ENCODE results near the gene CACHD1. TPM values are rescaled to one million over a fixed set of nuclear protein-coding genes. Genes with fewer than 3 reads are reported as not detected.

CACHD1 gene
- total RNA-seq, 1 donor from 2014 or later, result 0.13 TPM

- intact Hi-C loops (cut with micrococcal nuclease), result no loop called here
- Mint-ChIP-seq H3K36me3 (ENCODE audit: low read depth) (no peaks in the 10 kb centered on the region), H3K9me3 (no peaks in the 10 kb centered on the region), H3K4me1 (ENCODE audit: low read depth) (no peaks in the 10 kb centered on the region), H3K4me3 (no peak overlapping the region), H3K27ac (no peak overlapping the region), H3K27me3 (ENCODE audit: insufficient read depth) (peaks cover 52% of the 10 kb centered on the region)
- no peak for DNase-seq (ENCODE audit: low spot score)
These were observed 86.0 kb downstream of the CACHD1 start for GRCh38 chr1:64555947-64556346.

DNA sequence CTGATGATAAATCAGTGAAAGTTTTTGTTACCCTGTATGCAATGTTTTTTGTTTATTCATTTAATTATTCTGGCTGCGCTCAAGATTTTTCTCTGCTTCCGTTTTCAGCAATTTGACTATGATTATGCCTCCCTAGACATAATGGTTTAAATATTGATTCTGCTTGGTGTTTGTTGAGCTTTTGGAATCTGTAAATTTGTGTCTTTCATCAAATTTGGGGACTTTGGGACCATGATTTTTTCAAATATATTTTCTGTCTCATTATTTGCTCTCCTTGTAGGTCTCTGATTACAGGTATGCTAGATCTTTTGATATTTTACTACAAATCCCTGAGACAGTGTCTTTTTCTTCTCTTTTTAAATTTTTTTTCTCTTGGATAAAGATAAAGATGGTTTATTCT is 92.1 kb downstream of the CACHD1 start:
- Mint-ChIP-seq H3K9me3 (no peaks in the 10 kb centered on the region), H3K36me3 (ENCODE audit: low read depth) (no peaks in the 10 kb centered on the region)

DNA sequence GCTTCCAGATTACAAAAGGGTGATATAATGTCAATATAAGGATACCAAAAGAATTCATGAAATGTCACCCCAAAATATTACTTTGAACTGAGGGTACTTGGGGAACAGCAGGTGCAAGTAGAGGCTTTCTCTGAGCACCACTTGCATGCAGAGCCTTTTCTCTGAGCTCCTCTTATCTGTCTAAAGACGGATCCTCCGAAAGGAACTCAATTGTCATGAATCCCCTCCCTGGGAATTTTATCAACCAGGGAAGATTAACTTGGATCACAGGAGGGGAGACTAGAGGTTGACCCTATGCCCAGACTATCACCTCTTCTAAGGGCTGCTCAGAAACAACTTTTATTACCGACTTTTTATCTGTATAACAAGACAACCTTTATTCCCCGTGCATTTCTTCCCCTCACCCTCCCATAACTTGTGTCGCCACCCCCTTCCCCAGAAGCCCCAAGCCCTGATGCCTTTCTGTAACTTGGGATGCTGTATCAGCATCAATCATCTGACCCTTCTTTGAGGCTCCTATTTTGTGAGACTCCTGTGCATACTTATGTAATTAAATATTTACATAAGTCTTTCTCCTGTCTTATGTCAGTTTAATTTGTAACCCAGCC is 94.1 kb downstream of the CACHD1 start:
- intact Hi-C loops (cut with micrococcal nuclease), result no loop called here
- no peaks in the 10 kb centered on the region for H3K9me3 Mint-ChIP-seq
- no peak overlapping the region for H3K27ac Mint-ChIP-seq
- no peaks in the 10 kb centered on the region for H3K4me1 Mint-ChIP-seq (ENCODE audit: low read depth)
- no peak for DNase-seq (ENCODE audit: low spot score)
- H3K27me3 Mint-ChIP-seq (ENCODE audit: insufficient read depth), result peaks cover 25% of the 10 kb centered on the region
- no peak overlapping the region for H3K4me3 Mint-ChIP-seq
- H3K36me3 Mint-ChIP-seq (ENCODE audit: low read depth), result no peaks in the 10 kb centered on the region

More for the DNA sequence above, 92.1 kb downstream of the CACHD1 start:
- intact Hi-C loops (cut with micrococcal nuclease), result no loop called here
- Mint-ChIP-seq H3K27ac (no peak overlapping the region), H3K4me1 (ENCODE audit: low read depth) (no peaks in the 10 kb centered on the region), H3K4me3 (no peak overlapping the region), H3K27me3 (ENCODE audit: insufficient read depth) (peaks cover 30% of the 10 kb centered on the region)
- DNase-seq (ENCODE audit: low spot score), result no peak

DNA sequence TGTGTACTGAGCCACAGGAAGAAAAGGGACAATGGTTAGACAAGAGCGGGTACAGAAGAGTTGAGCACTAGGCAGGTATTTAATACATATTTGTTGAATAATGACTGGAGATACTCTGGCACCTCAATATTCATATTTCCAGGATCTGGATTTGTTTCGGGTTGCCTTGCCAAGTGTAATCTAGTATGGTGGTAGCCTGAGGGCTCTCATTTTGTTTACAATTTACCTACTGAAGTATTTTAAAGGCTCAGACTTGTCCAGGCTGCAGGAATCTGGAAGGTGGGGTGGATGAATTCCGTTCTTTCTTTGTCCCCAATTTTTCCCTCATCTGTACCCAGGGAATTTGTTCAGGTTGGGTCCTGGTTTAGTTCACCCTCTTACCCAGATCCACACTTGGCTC is 95.0 kb downstream of the CACHD1 start:
- H3K36me3 Mint-ChIP-seq (ENCODE audit: low read depth), result no peaks in the 10 kb centered on the region
- no peaks in the 10 kb centered on the region for H3K9me3 Mint-ChIP-seq
- H3K27me3 Mint-ChIP-seq (ENCODE audit: insufficient read depth), result peaks cover 23% of the 10 kb centered on the region
- H3K27ac Mint-ChIP-seq, result no peak overlapping the region
- intact Hi-C loops (cut with micrococcal nuclease), result no loop called here
- no peak overlapping the region for H3K4me3 Mint-ChIP-seq
- H3K4me1 Mint-ChIP-seq (ENCODE audit: low read depth), result no peaks in the 10 kb centered on the region
- no peak for DNase-seq (ENCODE audit: low spot score)

- Mint-ChIP-seq H3K36me3 (ENCODE audit: low read depth) (no peaks in the 10 kb centered on the region), H3K4me1 (ENCODE audit: low read depth) (no peaks in the 10 kb centered on the region), H3K4me3 (no peak overlapping the region), H3K9me3 (no peaks in the 10 kb centered on the region), H3K27ac (no peak overlapping the region), H3K27me3 (ENCODE audit: insufficient read depth) (peaks cover 14% of the 10 kb centered on the region)
- no peak for DNase-seq (ENCODE audit: low spot score)
- intact Hi-C loops (cut with micrococcal nuclease), result no loop called here
These were observed 97.7 kb downstream of the CACHD1 start for GRCh38 chr1:64567426-64568170.

DNA sequence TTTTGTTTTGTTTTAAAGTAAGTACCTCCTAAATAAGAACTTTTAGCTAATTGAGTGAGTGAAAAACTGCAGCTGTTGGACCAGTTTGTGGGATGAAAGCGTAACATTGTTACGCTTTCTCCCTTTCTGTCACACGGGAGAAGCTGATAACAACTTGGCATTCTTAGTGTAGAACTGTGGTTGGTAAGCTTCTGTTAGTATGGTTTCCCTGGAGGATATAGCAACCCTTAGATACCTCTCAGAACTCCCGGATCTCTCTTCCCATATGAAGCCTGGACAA is 98.2 kb downstream of the CACHD1 start:
- Mint-ChIP-seq H3K4me3 (no peak overlapping the region), H3K27ac (no peak overlapping the region), H3K27me3 (ENCODE audit: insufficient read depth) (peaks cover 14% of the 10 kb centered on the region), H3K9me3 (no peaks in the 10 kb centered on the region), H3K36me3 (ENCODE audit: low read depth) (no peaks in the 10 kb centered on the region), H3K4me1 (ENCODE audit: low read depth) (no peaks in the 10 kb centered on the region)
- DNase-seq (ENCODE audit: low spot score), result no peak
- intact Hi-C loops (cut with micrococcal nuclease), result no loop called here

- peaks cover 14% of the 10 kb centered on the region for H3K27me3 Mint-ChIP-seq (ENCODE audit: insufficient read depth)
- no peak overlapping the region for H3K27ac Mint-ChIP-seq
- DNase-seq (ENCODE audit: low spot score), result no peak
- intact Hi-C loops (cut with micrococcal nuclease), result no loop called here
- H3K36me3 Mint-ChIP-seq (ENCODE audit: low read depth), result no peaks in the 10 kb centered on the region
- no peaks in the 10 kb centered on the region for H3K4me1 Mint-ChIP-seq (ENCODE audit: low read depth)
- H3K9me3 Mint-ChIP-seq, result no peaks in the 10 kb centered on the region
- no peak overlapping the region for H3K4me3 Mint-ChIP-seq
These were observed 99.5 kb downstream of the CACHD1 start for GRCh38 chr1:64569411-64569810.

DNA sequence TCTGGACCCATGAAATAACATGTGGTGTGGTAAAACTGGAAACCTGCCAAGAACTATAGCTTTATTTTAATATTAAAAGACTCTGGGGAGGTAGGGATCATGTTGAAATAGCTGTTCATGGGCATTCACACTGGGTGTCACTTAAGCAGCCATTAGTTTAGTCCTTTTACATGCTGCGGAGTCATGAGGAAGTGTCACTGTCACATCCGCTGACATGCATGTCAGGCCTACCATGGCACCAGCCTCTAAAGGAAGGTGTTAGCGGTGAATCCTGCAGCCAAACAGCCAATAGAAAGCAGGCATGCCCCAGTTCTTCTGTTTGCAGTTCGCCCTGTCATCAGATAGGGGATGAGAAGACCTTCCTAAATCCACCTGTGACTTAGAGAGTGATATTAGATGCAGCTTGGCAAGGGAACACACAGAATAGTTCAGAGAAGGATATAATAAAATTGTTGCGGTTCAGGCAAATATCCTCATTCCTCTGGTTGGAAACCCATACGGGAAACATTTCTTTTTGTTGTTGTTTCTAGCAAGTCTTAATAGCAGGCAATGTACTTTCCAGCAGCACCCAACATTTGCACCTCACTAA is 100.4 kb downstream of the CACHD1 start:
- Mint-ChIP-seq H3K9me3 (no peaks in the 10 kb centered on the region), H3K4me3 (no peak overlapping the region), H3K36me3 (ENCODE audit: low read depth) (no peaks in the 10 kb centered on the region), H3K27ac (no peak overlapping the region), H3K27me3 (ENCODE audit: insufficient read depth) (peaks cover 11% of the 10 kb centered on the region), H3K4me1 (ENCODE audit: low read depth) (no peaks in the 10 kb centered on the region)
- DNase-seq (ENCODE audit: low spot score), result no peak
- intact Hi-C loops (cut with micrococcal nuclease), result no loop called here

- no peak for DNase-seq (ENCODE audit: low spot score)
- intact Hi-C loops (cut with micrococcal nuclease), result no loop called here
- Mint-ChIP-seq H3K9me3 (no peaks in the 10 kb centered on the region), H3K27ac (no peak overlapping the region), H3K4me1 (ENCODE audit: low read depth) (no peaks in the 10 kb centered on the region), H3K4me3 (no peak overlapping the region), H3K36me3 (ENCODE audit: low read depth) (no peaks in the 10 kb centered on the region), H3K27me3 (ENCODE audit: insufficient read depth) (no peaks in the 10 kb centered on the region)
These were observed 102.4 kb downstream of the CACHD1 start for GRCh38 chr1:64572222-64572900.

- Mint-ChIP-seq H3K27me3 (ENCODE audit: insufficient read depth) (no peaks in the 10 kb centered on the region), H3K4me1 (ENCODE audit: low read depth) (no peaks in the 10 kb centered on the region), H3K4me3 (no peak overlapping the region), H3K9me3 (no peaks in the 10 kb centered on the region), H3K27ac (no peak overlapping the region), H3K36me3 (ENCODE audit: low read depth) (no peaks in the 10 kb centered on the region)
- DNase-seq (ENCODE audit: low spot score), result no peak
- intact Hi-C loops (cut with micrococcal nuclease), result no loop called here
These were observed 104.4 kb downstream of the CACHD1 start for GRCh38 chr1:64574301-64574700.

- H3K4me3 Mint-ChIP-seq, result no peak overlapping the region
- intact Hi-C loops (cut with micrococcal nuclease), result no loop called here
- H3K27me3 Mint-ChIP-seq (ENCODE audit: insufficient read depth), result no peaks in the 10 kb centered on the region
- DNase-seq (ENCODE audit: low spot score), result no peak
- H3K36me3 Mint-ChIP-seq (ENCODE audit: low read depth), result no peaks in the 10 kb centered on the region
- no peak overlapping the region for H3K27ac Mint-ChIP-seq
- H3K9me3 Mint-ChIP-seq, result no peaks in the 10 kb centered on the region
- no peaks in the 10 kb centered on the region for H3K4me1 Mint-ChIP-seq (ENCODE audit: low read depth)
These were observed 106.2 kb downstream of the CACHD1 start for GRCh38 chr1:64575881-64576676.

DNA sequence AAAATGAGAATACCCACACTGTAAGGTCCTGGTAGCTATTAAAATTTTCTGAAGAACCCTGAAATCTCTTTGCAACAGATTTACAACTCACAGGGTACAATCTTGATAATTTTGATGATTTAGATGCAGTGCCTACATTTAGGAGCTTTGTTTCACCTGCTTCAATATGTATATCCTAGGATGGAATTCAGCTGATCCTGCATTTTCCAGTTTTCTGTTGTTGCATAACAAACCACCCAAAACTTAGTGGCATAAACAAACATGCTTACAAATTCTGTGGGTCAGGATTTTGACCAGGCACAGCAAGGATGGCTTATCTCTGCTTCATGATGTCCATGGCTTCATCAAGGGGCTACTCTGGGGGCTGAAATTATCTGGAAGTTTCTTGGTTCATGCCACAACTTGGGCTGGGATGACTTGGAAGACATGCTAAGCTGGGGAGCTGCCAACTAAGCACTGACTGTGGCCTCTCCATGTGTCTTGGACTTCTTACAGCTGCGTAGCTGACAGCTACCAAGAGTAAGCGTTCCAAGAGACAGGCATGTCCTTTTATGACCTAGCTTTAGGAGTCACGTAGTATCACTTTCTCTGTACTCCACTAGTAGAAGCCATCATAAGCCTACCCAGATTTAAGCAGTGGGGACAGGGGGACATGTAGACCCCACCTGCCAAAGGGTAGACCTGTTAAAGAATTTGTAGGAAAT is 108.5 kb downstream of the CACHD1 start:
- no peaks in the 10 kb centered on the region for H3K27me3 Mint-ChIP-seq (ENCODE audit: insufficient read depth)
- intact Hi-C loops (cut with micrococcal nuclease), result no loop called here

More for the DNA sequence above, 108.5 kb downstream of the CACHD1 start:
- DNase-seq (ENCODE audit: low spot score), result no peak
- no peak overlapping the region for H3K27ac Mint-ChIP-seq
- no peaks in the 10 kb centered on the region for H3K9me3 Mint-ChIP-seq
- no peaks in the 10 kb centered on the region for H3K4me1 Mint-ChIP-seq (ENCODE audit: low read depth)
- H3K36me3 Mint-ChIP-seq (ENCODE audit: low read depth), result no peaks in the 10 kb centered on the region
- no peak overlapping the region for H3K4me3 Mint-ChIP-seq
